Activated T-helper 2 cell treated with anti-CD3 and anti-CD28 coated beads, Interferon-gamma antibody, Interleukin-2, Interleukin-4, amounts not matched to agents 10 μg/mL and 5 μg/mL and 100 μg/mL, durations not matched to agents 14 hours and 24 hours and 36 hours (primary cell): ENCODE data around the gene UPK1B. TPM values are rescaled to one million over a fixed set of nuclear protein-coding genes. Genes with fewer than 3 reads are reported as not detected.

ENCODE experiments used
- DNase-seq: peaks from one replicate; pipeline ENCODE4 v3.0.0; 2021; ENCODE audit warnings: low spot score
- H3K27ac Mint-ChIP-seq: one replicate; pipeline ENCODE4 v1.8.0; 2021; ENCODE audit warnings: mixed read lengths
- H3K27me3 Mint-ChIP-seq: one replicate; pipeline ENCODE4 v1.8.0; 2021; ENCODE audit warnings: low read depth, mixed read lengths
- H3K36me3 Mint-ChIP-seq: one replicate; pipeline ENCODE4 v1.8.0; 2021; ENCODE audit warnings: low read depth, mixed read lengths
- H3K4me1 Mint-ChIP-seq: one replicate; pipeline ENCODE4 v1.8.0; 2021; ENCODE audit warnings: low read depth, mixed read lengths
- H3K4me3 Mint-ChIP-seq: one replicate; pipeline ENCODE4 v1.8.0; 2021; ENCODE audit warnings: low read depth, mild to moderate bottlenecking, moderate library complexity, mixed read lengths
- H3K9me3 Mint-ChIP-seq: one replicate; pipeline ENCODE4 v1.8.0; 2021; ENCODE audit warnings: mixed read lengths
- intact Hi-C: fragments of 100-400 bp; cut with micrococcal nuclease; formaldehyde crosslinking; loops from one replicate; pipeline ENCODE4 v1.15.1; 2023
- total RNA-seq: library from RNA; stranded (reverse); gene quantifications from 2 replicates; pipeline ENCODE4 v1.2.3, GENCODE V29; 2022

UPK1B gene
- total RNA-seq, 1 donor from 2014 or later, result not detected

GRCh38 chr3:119184796-119185570 lies 11.6 kb downstream of the UPK1B start:
- Mint-ChIP-seq H3K4me1 (no peaks in the 10 kb centered on the region), H3K36me3 (no peaks in the 10 kb centered on the region), H3K4me3 (no peak overlapping the region), H3K27ac (no peak overlapping the region), H3K27me3 (no peaks in the 10 kb centered on the region), H3K9me3 (no peaks in the 10 kb centered on the region)
- DNase-seq, result no peak
- intact Hi-C loops, result no loop called here

- no peak overlapping the region for H3K4me3 Mint-ChIP-seq
- no peaks in the 10 kb centered on the region for H3K27me3 Mint-ChIP-seq
- no peaks in the 10 kb centered on the region for H3K36me3 Mint-ChIP-seq
- H3K9me3 Mint-ChIP-seq, result no peaks in the 10 kb centered on the region
- DNase-seq, result no peak
- H3K27ac Mint-ChIP-seq, result no peak overlapping the region
- intact Hi-C loops, result no loop called here
- no peaks in the 10 kb centered on the region for H3K4me1 Mint-ChIP-seq
These were observed 13.9 kb downstream of the UPK1B start for GRCh38 chr3:119187266-119187665.

GRCh38 chr3:119191800-119192199 lies 18.4 kb downstream of the UPK1B start:
- Mint-ChIP-seq H3K4me3 (no peak overlapping the region), H3K4me1 (no peaks in the 10 kb centered on the region), H3K36me3 (no peaks in the 10 kb centered on the region), H3K27ac (no peak overlapping the region), H3K27me3 (peaks cover 5% of the 10 kb centered on the region), H3K9me3 (no peaks in the 10 kb centered on the region)
- intact Hi-C loops, result no loop called here
- DNase-seq, result no peak

GRCh38 chr3:119194237-119195150 lies 21.1 kb downstream of the UPK1B start:
- H3K9me3 Mint-ChIP-seq, result no peaks in the 10 kb centered on the region
- H3K4me1 Mint-ChIP-seq, result no peaks in the 10 kb centered on the region
- intact Hi-C loops, result no loop called here
- H3K27ac Mint-ChIP-seq, result no peak overlapping the region
- DNase-seq, result no peak
- H3K27me3 Mint-ChIP-seq, result peaks cover 5% of the 10 kb centered on the region
- H3K4me3 Mint-ChIP-seq, result no peak overlapping the region
- H3K36me3 Mint-ChIP-seq, result no peaks in the 10 kb centered on the region

- DNase-seq, result no peak
- H3K4me1 Mint-ChIP-seq, result no peaks in the 10 kb centered on the region
- no peaks in the 10 kb centered on the region for H3K9me3 Mint-ChIP-seq
- H3K4me3 Mint-ChIP-seq, result no peak overlapping the region
- H3K36me3 Mint-ChIP-seq, result no peaks in the 10 kb centered on the region
- intact Hi-C loops, result no loop called here
- H3K27ac Mint-ChIP-seq, result no peak overlapping the region
- H3K27me3 Mint-ChIP-seq, result peaks cover 5% of the 10 kb centered on the region
These were observed 21.7 kb downstream of the UPK1B start for GRCh38 chr3:119195151-119195476.

- intact Hi-C loops, result no loop called here
- Mint-ChIP-seq H3K36me3 (no peaks in the 10 kb centered on the region), H3K4me3 (no peak overlapping the region), H3K4me1 (no peaks in the 10 kb centered on the region), H3K27me3 (peaks cover 5% of the 10 kb centered on the region), H3K9me3 (no peaks in the 10 kb centered on the region), H3K27ac (no peak overlapping the region)
- DNase-seq, result no peak
These were observed 22.5 kb downstream of the UPK1B start for GRCh38 chr3:119195911-119196310.

GRCh38 chr3:119205209-119205608 lies 31.8 kb downstream of the UPK1B start:
- Mint-ChIP-seq H3K27me3 (no peaks in the 10 kb centered on the region), H3K27ac (no peak overlapping the region), H3K4me1 (peaks cover 12% of the 10 kb centered on the region), H3K4me3 (no peak overlapping the region), H3K9me3 (no peaks in the 10 kb centered on the region), H3K36me3 (peaks cover 14% of the 10 kb centered on the region)
- no peak for DNase-seq
- intact Hi-C loops, result no loop called here

GRCh38 chr3:119205685-119206084 lies 32.3 kb downstream of the UPK1B start:
- H3K27ac Mint-ChIP-seq, result no peak overlapping the region
- DNase-seq, result no peak
- H3K9me3 Mint-ChIP-seq, result no peaks in the 10 kb centered on the region
- H3K4me1 Mint-ChIP-seq, result peaks cover 12% of the 10 kb centered on the region
- intact Hi-C loops, result no loop called here
- peaks cover 18% of the 10 kb centered on the region for H3K36me3 Mint-ChIP-seq
- H3K27me3 Mint-ChIP-seq, result no peaks in the 10 kb centered on the region
- no peak overlapping the region for H3K4me3 Mint-ChIP-seq

- Mint-ChIP-seq H3K4me1 (peaks cover 12% of the 10 kb centered on the region), H3K36me3 (peaks cover 24% of the 10 kb centered on the region), H3K4me3 (no peak overlapping the region), H3K27ac (no peak overlapping the region), H3K9me3 (no peaks in the 10 kb centered on the region), H3K27me3 (no peaks in the 10 kb centered on the region)
- DNase-seq, result no peak
- intact Hi-C loops, result no loop called here
These were observed 33.5 kb downstream of the UPK1B start for GRCh38 chr3:119206611-119207511.

GRCh38 chr3:119207512-119207875 lies 34.1 kb downstream of the UPK1B start:
- intact Hi-C loops, result no loop called here
- H3K27me3 Mint-ChIP-seq, result no peaks in the 10 kb centered on the region
- H3K27ac Mint-ChIP-seq, result no peak overlapping the region
- peaks cover 12% of the 10 kb centered on the region for H3K4me1 Mint-ChIP-seq
- no peak for DNase-seq
- no peak overlapping the region for H3K4me3 Mint-ChIP-seq
- peaks cover 29% of the 10 kb centered on the region for H3K36me3 Mint-ChIP-seq
- no peaks in the 10 kb centered on the region for H3K9me3 Mint-ChIP-seq

- no peak for DNase-seq
These were observed 37.8 kb downstream of the UPK1B start for GRCh38 chr3:119211193-119211592.

GRCh38 chr3:119211803-119212202 lies 38.4 kb downstream of the UPK1B start:
- no peak overlapping the region for H3K4me3 Mint-ChIP-seq
- intact Hi-C loops, result no loop called here
- H3K27ac Mint-ChIP-seq, result no peak overlapping the region
- DNase-seq, result no peak
- no peaks in the 10 kb centered on the region for H3K27me3 Mint-ChIP-seq
- no peaks in the 10 kb centered on the region for H3K9me3 Mint-ChIP-seq
- H3K4me1 Mint-ChIP-seq, result peaks cover 9% of the 10 kb centered on the region
- H3K36me3 Mint-ChIP-seq, result peaks cover 60% of the 10 kb centered on the region

More at GRCh38 chr3:119211193-119211592, 37.8 kb downstream of the UPK1B start:
- Mint-ChIP-seq H3K36me3 (peaks cover 59% of the 10 kb centered on the region), H3K4me1 (peaks cover 12% of the 10 kb centered on the region), H3K9me3 (no peaks in the 10 kb centered on the region), H3K27me3 (no peaks in the 10 kb centered on the region), H3K4me3 (no peak overlapping the region), H3K27ac (no peak overlapping the region)
- intact Hi-C loops, result no loop called here
